Activated CD8-positive, alpha-beta T cell treated with anti-CD3 and anti-CD28 coated beads for 36 hours (primary cell): ENCODE data around the gene ZNF555. TPM values are rescaled to one million over a fixed set of nuclear protein-coding genes. Genes with fewer than 3 reads are reported as not detected.

Experiments used
- ATAC-seq: fragments of 200-7000 bp; cut with Tn5 transposase; one replicate; pipeline ENCODE4 v1.10.0; 2021; ENCODE audit warnings: mild to moderate bottlenecking, moderate library complexity
- CTCF ChIA-PET: fragments of 350-600 bp; sonication (Branson Sonifier 250); formaldehyde crosslinking; loops from one replicate; lab custom pipeline; 2021; ENCODE audit warnings: antibody characterized with exemption; lab: Charles Lee
- POLR2A ChIA-PET: fragments of 350-600 bp; sonication (Branson Sonifier 250); formaldehyde crosslinking; loops from one replicate; lab custom pipeline; 2021; ENCODE audit warnings: antibody characterized with exemption; lab: Charles Lee
- DNase-seq: peaks from one replicate; pipeline ENCODE4 v3.0.0-alpha.2; 2020
- H3K27ac Mint-ChIP-seq: one replicate; pipeline ENCODE4 v1.8.0; 2021; ENCODE audit warnings: mild to moderate bottlenecking, mixed read lengths
- H3K27me3 Mint-ChIP-seq: one replicate; pipeline ENCODE4 v1.8.0; 2021; ENCODE audit warnings: mixed read lengths
- H3K36me3 Mint-ChIP-seq: one replicate; pipeline ENCODE4 v1.8.0; 2021; ENCODE audit warnings: low read depth, mixed read lengths
- H3K4me1 Mint-ChIP-seq: one replicate; pipeline ENCODE4 v1.8.0; 2021; ENCODE audit warnings: low read depth, mixed read lengths
- H3K4me3 Mint-ChIP-seq: one replicate; pipeline ENCODE4 v1.8.0; 2021; ENCODE audit warnings: mild to moderate bottlenecking, moderate library complexity, mixed read lengths
- H3K9me3 Mint-ChIP-seq: one replicate; pipeline ENCODE4 v1.8.0; 2021; ENCODE audit warnings: mixed read lengths
- intact Hi-C: fragments of 100-400 bp; cut with micrococcal nuclease; formaldehyde crosslinking; loops from one replicate; pipeline ENCODE4 v1.10.0; 2022
- total RNA-seq, 2 experiments: library from RNA; stranded (reverse); gene quantifications; one replicate each; pipeline ENCODE4 v1.2.3, GENCODE V29; 2021
- TF ChIP-seq, protein P1 (sequence below): fragments of 200-600 bp; IDR thresholded peaks from one replicate; pipeline ENCODE4 v1.8.0; 2022; ENCODE audit warnings: antibody characterized with exemption, mild to moderate bottlenecking

The ZNF555 gene
- total RNA-seq, 2 experiments from 2014 or later, result 1.5 to 2.1 TPM

DNA sequence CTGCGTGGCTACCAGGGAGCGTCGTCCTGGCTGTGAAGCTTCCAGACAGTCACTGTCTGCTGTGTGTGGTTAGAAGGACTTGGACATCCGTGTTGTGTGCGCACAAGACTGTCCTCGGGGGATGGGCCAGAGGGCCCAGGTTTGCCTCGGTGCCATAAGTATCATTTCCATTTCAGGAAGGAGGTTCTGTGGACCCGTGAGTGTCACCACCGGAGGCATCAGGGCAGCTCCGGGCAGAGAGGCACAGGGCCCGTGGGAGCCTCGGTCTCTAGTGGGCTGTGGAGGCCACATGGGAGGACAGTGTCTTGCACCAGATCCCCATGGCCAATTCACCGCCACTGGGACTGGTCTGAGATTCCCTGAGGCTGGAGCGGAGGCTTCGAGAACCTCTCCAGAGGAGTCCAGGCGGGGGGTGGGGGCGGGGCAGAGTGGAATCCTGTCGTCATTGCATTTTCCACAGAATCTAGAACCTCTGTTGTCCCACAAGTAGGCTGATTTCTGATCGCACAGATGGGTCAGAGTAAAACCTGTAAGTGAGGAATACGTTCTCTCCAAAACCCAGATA lies 65.4 kb downstream of the ZNF555 start:
- ChIA-PET POLR2A (interaction anchor here (0.6 to 1.4 kb wide), 2 partner anchors 11 kb away, joined by 3 read pairs; no protein-coding TSS in a partner anchor), CTCF (no interaction called here)
- H3K27ac Mint-ChIP-seq, result no peak overlapping the region
- no peaks in the 10 kb centered on the region for H3K9me3 Mint-ChIP-seq
- intact Hi-C loops, result no loop called here
- ATAC-seq (no peak), DNase-seq (no peak)
- H3K36me3 Mint-ChIP-seq, result peaks cover 10% of the 10 kb centered on the region
- no peak overlapping the region for H3K4me3 Mint-ChIP-seq
- no peaks in the 10 kb centered on the region for H3K27me3 Mint-ChIP-seq
- H3K4me1 Mint-ChIP-seq, result peaks cover 36% of the 10 kb centered on the region
- TF ChIP-seq, protein P1, sequence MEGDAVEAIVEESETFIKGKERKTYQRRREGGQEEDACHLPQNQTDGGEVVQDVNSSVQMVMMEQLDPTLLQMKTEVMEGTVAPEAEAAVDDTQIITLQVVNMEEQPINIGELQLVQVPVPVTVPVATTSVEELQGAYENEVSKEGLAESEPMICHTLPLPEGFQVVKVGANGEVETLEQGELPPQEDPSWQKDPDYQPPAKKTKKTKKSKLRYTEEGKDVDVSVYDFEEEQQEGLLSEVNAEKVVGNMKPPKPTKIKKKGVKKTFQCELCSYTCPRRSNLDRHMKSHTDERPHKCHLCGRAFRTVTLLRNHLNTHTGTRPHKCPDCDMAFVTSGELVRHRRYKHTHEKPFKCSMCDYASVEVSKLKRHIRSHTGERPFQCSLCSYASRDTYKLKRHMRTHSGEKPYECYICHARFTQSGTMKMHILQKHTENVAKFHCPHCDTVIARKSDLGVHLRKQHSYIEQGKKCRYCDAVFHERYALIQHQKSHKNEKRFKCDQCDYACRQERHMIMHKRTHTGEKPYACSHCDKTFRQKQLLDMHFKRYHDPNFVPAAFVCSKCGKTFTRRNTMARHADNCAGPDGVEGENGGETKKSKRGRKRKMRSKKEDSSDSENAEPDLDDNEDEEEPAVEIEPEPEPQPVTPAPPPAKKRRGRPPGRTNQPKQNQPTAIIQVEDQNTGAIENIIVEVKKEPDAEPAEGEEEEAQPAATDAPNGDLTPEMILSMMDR, result no peak

Other genes starting within 250 kb of the ZNF555 start
- gene GNG7, start 138.8 kb upstream of the ZNF555 start, total RNA-seq, result under 1 TPM; 0.27 to 0.32 TPM
- under 1 TPM in 1 of 2 experiments, not detected in 1; 0.09 TPM for gene DIRAS1, start 120.1 kb upstream of the ZNF555 start, total RNA-seq
- 10 to 100 TPM; 35.5 to 38.1 TPM for gene SLC39A3, start 101.5 kb upstream of the ZNF555 start, total RNA-seq
- gene SGTA, start 58.2 kb upstream of the ZNF555 start, total RNA-seq, result 10 to 100 TPM; 53.4 to 60.8 TPM
- gene THOP1, start 56.0 kb upstream of the ZNF555 start, total RNA-seq, result 100 to 1,000 TPM; 157 to 158 TPM
- gene ZNF554, start 21.6 kb upstream of the ZNF555 start, total RNA-seq, result 1 to 10 TPM in 1 of 2 experiments, under 1 TPM in 1; 0.83 to 1.5 TPM
- gene ZNF556, start 25.9 kb downstream of the ZNF555 start, total RNA-seq, result not detected
- 1 to 10 TPM; 5.0 to 5.1 TPM for gene ZNF57, start 59.5 kb downstream of the ZNF555 start, total RNA-seq
- 1 to 10 TPM; 2.6 to 2.8 TPM for gene ZNF77, start 103.5 kb downstream of the ZNF555 start, total RNA-seq
- 1 to 10 TPM; 3.5 to 5.1 TPM for gene TLE6, start 136.1 kb downstream of the ZNF555 start, total RNA-seq
- 1 to 10 TPM; 2.8 to 3.0 TPM for gene TLE2, start 187.8 kb downstream of the ZNF555 start, total RNA-seq
- 100 to 1,000 TPM; 283 to 296 TPM for gene TLE5, start 221.0 kb downstream of the ZNF555 start, total RNA-seq